ACC112 (cell line): ENCODE measurements around the gene CCL22.
"Not testable (repeated sequence)": the region's sequence is repeated elsewhere in the genome, so short reads cannot be mapped to it uniquely, and the experiment has no call there.

Experiments used
- H2AFZ ChIP-seq: fragments of 200-600 bp; sonication (generic); one replicate; pipeline ENCODE4 v1.6.0; 2017; ENCODE audit warnings: antibody characterized with exemption, low read length; ENCODE audit not compliant: unreplicated experiment
- H3K27ac ChIP-seq: fragments of 200-600 bp; sonication (generic); 2 replicates; pipeline ENCODE4 v1.5.1; 2014; ENCODE audit warnings: low read depth, mild to moderate bottlenecking, antibody characterized with exemption, low read length, moderate library complexity
- H3K27me3 ChIP-seq: fragments of 200-600 bp; sonication (generic); 2 replicates; pipeline ENCODE4 v1.6.1; 2014; ENCODE audit warnings: mild to moderate bottlenecking, antibody characterized with exemption, low read length, moderate library complexity, mixed read lengths; ENCODE audit not compliant: insufficient read depth
- H3K36me3 ChIP-seq: fragments of 200-600 bp; sonication (generic); 2 replicates; pipeline ENCODE4 v1.6.1; 2016; ENCODE audit warnings: mild to moderate bottlenecking, antibody characterized with exemption, low read length, moderate library complexity, mixed read lengths; ENCODE audit not compliant: insufficient read depth
- H3K4me1 ChIP-seq: fragments of 200-600 bp; sonication (generic); one replicate; pipeline ENCODE4 v1.6.1; 2016; ENCODE audit warnings: low read length, mixed read lengths; ENCODE audit not compliant: insufficient read depth, unreplicated experiment, control insufficient read depth
- H3K4me3 ChIP-seq: fragments of 200-600 bp; sonication (generic); 2 replicates; pipeline ENCODE4 v1.5.1; 2014; ENCODE audit warnings: mild to moderate bottlenecking, low read depth, low read length
- H3K79me2 ChIP-seq: fragments of 200-600 bp; sonication (generic); one replicate; pipeline ENCODE4 v1.6.0; 2016; ENCODE audit warnings: low read length; ENCODE audit not compliant: control insufficient read depth, unreplicated experiment, insufficient read depth

Gene CCL22

DNA sequence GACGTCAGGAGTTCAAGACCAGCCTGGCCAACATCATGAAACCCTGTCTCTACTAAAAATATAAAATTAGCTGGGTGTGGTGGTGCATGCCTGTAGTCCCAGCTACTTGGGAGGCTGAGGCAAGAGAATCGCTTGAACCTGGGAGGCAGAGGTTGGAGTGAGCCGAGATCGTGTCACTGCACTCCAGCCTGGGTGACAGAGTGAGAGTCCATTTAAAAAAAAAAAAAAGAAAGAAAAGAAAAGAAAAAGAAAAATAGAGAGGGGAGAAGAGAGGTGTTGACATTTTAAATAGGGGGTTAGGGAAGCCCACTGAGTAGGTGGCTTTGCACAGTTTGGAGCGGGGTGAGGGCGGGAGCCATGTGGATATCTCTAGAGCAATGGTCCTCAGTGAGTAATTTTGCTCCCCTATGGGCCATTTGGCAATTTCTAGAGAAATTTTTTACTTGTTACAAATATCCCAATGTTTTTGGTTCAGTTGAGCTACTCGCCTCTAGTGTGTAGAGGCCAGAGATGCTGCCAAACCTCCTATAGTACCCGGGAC, 16.4 kb downstream of the CCL22 start:
- not testable (repeated sequence) for H3K4me3 ChIP-seq, H3K27ac ChIP-seq, H3K36me3 ChIP-seq, H3K79me2 ChIP-seq, H3K4me1 ChIP-seq, H2AFZ ChIP-seq
- H3K27me3 ChIP-seq, result peaks cover 20% of the 10 kb centered on the region; the same call in 1 of the 2 replicates

DNA sequence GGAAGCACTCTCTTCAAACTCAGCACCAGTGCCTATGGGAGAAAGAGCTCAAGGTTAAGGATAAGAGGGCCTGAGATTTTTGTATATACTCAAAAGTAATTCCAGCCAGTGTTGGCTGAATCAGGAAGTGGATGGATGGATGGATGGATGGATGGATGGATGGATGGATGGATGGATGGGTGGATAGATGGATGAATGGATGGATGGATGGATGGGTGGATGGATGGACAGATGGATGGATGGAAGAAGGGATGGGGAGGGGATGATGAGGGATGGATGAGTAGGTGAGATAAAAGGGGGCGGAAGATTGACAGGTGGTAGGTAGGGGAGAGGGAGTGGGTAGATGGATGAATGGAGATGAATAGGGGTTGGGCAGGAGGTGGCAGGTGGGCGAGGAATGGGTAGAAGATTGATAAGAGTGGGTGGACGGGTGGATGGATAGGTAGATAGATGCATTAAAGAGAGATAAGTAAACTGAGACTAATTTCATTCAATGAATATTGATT, 17.8 kb downstream of the CCL22 start:
- H3K79me2 ChIP-seq, result no peaks in the 10 kb centered on the region
- no peaks in the 10 kb centered on the region for H3K36me3 ChIP-seq
- no peak overlapping the region for H3K4me3 ChIP-seq
- peaks cover 20% of the 10 kb centered on the region; the same call in 1 of the 2 replicates for H3K27me3 ChIP-seq
- no peaks in the 10 kb centered on the region for H3K4me1 ChIP-seq
- H3K27ac ChIP-seq, result no peak overlapping the region
- H2AFZ ChIP-seq, result no peak overlapping the region

DNA sequence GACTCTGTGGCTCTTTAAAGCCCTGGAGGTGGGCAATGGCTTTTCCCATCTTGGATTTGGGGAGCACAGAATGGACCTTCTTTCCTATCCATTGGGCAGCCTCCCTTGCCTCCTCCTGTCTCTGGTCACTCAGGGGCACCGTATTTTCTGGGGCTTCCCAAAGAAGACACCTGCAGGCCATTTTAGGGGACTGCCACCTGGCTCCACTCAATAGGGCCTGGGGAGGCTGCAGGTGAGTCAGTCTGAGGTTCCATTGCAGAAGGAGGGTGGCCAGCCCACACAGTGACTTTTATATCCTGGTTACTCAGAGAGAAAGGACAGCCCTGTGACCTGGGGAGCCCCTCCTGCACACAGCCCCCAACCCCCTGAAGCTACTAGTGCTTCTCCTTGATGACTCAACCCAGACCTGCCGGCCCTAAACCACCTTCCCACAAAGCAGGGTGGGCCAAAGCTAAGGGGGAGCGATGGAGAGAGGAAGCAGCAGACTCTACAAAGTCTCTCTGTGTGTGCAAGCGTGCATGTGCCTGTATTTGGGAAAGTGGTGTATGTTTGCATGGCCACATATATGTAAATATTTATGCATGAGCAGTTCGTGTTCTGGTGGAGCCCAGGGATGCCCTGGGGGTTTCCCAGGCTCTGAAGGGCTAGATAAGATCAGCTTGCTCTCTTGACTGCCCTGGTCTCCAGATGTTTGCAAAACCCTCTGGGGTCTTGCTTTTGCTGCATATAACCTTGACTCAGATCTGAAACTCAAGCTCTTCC, 18.7 kb downstream of the CCL22 start:
- H3K4me3 ChIP-seq, result no peak overlapping the region
- H3K27ac ChIP-seq, result no peak overlapping the region
- H3K4me1 ChIP-seq, result no peaks in the 10 kb centered on the region
- H3K79me2 ChIP-seq, result no peaks in the 10 kb centered on the region
- peaks cover 16% of the 10 kb centered on the region; the same call in 1 of the 2 replicates for H3K27me3 ChIP-seq
- no peaks in the 10 kb centered on the region for H3K36me3 ChIP-seq
- no peak overlapping the region for H2AFZ ChIP-seq

DNA sequence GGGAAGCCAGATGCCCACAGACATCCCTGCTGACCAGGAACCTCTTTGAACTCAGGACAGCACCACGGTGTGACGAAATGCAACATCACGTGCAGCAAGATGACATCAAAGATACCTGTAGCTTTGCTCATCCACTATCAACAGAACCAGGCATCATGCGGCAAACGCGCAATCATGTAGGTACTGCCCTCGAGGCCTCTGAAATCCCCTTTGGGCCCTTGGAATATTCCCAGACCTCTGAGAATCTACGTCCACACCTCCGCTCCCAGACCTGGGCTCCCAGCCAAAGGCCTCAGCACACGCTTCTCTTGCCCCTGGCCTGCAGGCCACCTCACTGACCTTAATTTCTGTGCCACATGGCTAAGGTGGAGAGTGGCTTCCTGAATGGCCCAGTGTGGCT, 21.0 kb downstream of the CCL22 start:
- Histone ChIP-seq H3K27me3 (no peaks in the 10 kb centered on the region), H3K4me3 (no peak overlapping the region), H3K36me3 (no peaks in the 10 kb centered on the region), H3K4me1 (no peaks in the 10 kb centered on the region), H3K79me2 (no peaks in the 10 kb centered on the region), H3K27ac (no peak overlapping the region), H2AFZ (no peak overlapping the region)

DNA sequence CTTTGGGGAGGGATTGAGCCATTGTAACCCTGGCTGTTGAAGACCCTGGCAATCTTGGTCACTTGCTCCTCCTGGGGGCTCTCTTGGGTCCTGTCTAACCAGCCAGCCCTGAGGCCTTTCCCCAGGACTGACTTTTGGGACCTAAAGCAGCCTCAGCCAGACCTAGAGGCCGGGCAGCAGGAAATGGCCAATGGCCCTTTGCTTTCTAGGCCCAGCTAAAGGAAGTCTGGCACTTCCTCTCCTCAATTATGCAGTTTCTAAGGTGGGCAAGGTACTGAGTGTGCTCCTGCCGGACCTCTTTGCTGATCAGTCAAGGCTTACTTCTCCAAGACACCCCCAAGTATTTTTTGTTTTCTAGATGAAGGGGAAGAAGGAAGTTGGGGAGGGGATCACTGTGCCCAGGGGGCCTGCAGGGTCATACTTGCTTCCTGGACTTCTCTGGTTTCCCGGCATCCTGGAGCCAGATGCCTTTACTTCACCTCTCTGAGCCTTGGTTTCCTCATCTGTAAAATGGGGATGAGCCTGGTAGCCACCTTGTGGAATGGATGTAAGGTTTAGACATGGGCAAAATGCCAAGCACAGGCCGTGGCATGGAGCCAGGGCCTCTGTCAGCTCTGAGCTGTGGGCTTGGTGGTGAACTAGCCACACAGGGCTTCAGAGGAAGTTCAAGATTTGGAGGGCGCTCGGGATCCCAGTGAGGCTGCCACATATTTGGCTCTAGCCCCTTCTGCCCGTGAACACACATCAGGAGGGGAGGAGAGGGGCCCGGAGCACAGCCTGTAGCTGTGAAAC, 22.3 kb downstream of the CCL22 start:
- Histone ChIP-seq H3K27ac (no peak overlapping the region), H3K4me1 (no peaks in the 10 kb centered on the region), H3K36me3 (no peaks in the 10 kb centered on the region), H3K79me2 (no peaks in the 10 kb centered on the region), H2AFZ (no peak overlapping the region), H3K27me3 (no peaks in the 10 kb centered on the region), H3K4me3 (no peak overlapping the region)

DNA sequence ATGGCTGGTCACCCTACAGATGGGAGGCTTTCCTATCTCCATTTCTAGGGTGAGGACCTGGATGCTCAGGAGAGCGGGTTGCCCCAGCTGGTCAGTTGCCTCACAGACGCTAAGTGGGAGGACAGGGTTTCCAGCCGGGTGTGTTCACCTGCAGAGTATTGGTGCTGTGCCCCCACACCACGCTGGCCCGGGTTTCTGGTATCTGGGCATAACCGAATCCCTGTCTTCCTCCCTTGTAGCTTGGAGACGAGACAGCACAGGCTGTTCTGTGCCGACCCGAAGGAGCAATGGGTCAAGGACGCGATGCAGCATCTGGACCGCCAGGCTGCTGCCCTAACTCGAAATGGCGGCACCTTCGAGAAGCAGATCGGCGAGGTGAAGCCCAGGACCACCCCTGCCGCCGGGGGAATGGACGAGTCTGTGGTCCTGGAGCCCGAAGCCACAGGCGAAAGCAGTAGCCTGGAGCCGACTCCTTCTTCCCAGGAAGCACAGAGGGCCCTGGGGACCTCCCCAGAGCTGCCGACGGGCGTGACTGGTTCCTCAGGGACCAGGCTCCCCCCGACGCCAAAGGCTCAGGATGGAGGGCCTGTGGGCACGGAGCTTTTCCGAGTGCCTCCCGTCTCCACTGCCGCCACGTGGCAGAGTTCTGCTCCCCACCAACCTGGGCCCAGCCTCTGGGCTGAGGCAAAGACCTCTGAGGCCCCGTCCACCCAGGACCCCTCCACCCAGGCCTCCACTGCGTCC, 23.4 kb downstream of the CCL22 start:
- Histone ChIP-seq H3K36me3 (no peaks in the 10 kb centered on the region), H2AFZ (no peak overlapping the region), H3K79me2 (no peaks in the 10 kb centered on the region), H3K4me1 (peaks cover 5% of the 10 kb centered on the region), H3K4me3 (no peak overlapping the region), H3K27me3 (no peaks in the 10 kb centered on the region), H3K27ac (no peak overlapping the region)

DNA sequence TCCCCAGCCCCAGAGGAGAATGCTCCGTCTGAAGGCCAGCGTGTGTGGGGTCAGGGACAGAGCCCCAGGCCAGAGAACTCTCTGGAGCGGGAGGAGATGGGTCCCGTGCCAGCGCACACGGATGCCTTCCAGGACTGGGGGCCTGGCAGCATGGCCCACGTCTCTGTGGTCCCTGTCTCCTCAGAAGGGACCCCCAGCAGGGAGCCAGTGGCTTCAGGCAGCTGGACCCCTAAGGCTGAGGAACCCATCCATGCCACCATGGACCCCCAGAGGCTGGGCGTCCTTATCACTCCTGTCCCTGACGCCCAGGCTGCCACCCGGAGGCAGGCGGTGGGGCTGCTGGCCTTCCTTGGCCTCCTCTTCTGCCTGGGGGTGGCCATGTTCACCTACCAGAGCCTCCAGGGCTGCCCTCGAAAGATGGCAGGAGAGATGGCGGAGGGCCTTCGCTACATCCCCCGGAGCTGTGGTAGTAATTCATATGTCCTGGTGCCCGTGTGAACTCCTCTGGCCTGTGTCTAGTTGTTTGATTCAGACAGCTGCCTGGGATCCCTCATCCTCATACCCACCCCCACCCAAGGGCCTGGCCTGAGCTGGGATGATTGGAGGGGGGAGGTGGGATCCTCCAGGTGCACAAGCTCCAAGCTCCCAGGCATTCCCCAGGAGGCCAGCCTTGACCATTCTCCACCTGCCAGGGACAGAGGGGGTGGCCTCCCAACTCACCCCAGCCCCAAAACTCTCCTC, 24.1 kb downstream of the CCL22 start:
- H3K27ac ChIP-seq, result no peak overlapping the region
- no peaks in the 10 kb centered on the region for H3K27me3 ChIP-seq
- H2AFZ ChIP-seq, result no peak overlapping the region
- H3K36me3 ChIP-seq, result no peaks in the 10 kb centered on the region
- H3K79me2 ChIP-seq, result no peaks in the 10 kb centered on the region
- H3K4me1 ChIP-seq, result peaks cover 5% of the 10 kb centered on the region
- no peak overlapping the region for H3K4me3 ChIP-seq

DNA sequence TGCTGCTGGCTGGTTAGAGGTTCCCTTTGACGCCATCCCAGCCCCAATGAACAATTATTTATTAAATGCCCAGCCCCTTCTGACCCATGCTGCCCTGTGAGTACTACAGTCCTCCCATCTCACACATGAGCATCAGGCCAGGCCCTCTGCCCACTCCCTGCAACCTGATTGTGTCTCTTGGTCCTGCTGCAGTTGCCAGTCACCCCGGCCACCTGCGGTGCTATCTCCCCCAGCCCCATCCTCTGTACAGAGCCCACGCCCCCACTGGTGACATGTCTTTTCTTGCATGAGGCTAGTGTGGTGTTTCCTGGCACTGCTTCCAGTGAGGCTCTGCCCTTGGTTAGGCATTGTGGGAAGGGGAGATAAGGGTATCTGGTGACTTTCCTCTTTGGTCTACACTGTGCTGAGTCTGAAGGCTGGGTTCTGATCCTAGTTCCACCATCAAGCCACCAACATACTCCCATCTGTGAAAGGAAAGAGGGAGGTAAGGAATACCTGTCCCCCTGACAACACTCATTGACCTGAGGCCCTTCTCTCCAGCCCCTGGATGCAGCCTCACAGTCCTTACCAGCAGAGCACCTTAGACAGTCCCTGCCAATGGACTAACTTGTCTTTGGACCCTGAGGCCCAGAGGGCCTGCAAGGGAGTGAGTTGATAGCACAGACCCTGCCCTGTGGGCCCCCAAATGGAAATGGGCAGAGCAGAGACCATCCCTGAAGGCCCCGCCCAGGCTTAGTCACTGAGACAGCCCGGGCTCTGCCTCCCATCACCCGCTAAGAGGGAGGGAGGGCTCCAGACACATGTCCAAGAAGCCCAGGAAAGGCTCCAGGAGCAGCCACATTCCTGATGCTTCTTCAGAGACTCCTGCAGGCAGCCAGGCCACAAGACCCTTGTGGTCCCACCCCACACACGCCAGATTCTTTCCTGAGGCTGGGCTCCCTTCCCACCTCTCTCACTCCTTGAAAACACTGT, 25.0 kb downstream of the CCL22 start:
- Histone ChIP-seq H3K27me3 (no peaks in the 10 kb centered on the region), H3K4me1 (peaks cover 5% of the 10 kb centered on the region), H2AFZ (no peak overlapping the region), H3K36me3 (no peaks in the 10 kb centered on the region), H3K4me3 (no peak overlapping the region), H3K27ac (no peak overlapping the region), H3K79me2 (no peaks in the 10 kb centered on the region)

DNA sequence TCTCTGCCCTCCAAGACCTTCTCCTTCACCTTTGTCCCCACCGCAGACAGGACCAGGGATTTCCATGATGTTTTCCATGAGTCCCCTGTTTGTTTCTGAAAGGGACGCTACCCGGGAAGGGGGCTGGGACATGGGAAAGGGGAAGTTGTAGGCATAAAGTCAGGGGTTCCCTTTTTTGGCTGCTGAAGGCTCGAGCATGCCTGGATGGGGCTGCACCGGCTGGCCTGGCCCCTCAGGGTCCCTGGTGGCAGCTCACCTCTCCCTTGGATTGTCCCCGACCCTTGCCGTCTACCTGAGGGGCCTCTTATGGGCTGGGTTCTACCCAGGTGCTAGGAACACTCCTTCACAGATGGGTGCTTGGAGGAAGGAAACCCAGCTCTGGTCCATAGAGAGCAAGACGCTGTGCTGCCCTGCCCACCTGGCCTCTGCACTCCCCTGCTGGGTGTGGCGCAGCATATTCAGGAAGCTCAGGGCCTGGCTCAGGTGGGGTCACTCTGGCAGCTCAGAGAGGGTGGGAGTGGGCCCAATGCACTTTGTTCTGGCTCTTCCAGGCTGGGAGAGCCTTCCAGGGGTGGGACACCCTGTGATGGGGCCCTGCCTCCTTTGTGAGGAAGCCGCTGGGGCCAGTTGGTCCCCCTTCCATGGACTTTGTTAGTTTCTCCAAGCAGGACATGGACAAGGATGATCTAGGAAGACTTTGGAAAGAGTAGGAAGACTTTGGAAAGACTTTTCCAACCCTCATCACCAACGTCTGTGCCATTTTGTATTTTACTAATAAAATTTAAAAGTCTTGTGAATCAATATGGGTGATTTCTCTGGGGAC, 25.9 kb downstream of the CCL22 start:
- H3K4me3 ChIP-seq, result no peak overlapping the region
- no peak overlapping the region for H3K27ac ChIP-seq
- no peaks in the 10 kb centered on the region for H3K79me2 ChIP-seq
- peaks cover 5% of the 10 kb centered on the region for H3K4me1 ChIP-seq
- H3K27me3 ChIP-seq, result no peaks in the 10 kb centered on the region
- H3K36me3 ChIP-seq, result no peaks in the 10 kb centered on the region
- no peak overlapping the region for H2AFZ ChIP-seq
